Dermis microvascular lymphatic vessel endothelial cell (primary cell): ENCODE data around the gene TSSK2. TPM values are rescaled to one million over a fixed set of nuclear protein-coding genes. Genes with fewer than 3 reads are reported as not detected.
"Not testable (repeated sequence)": the region's sequence is repeated elsewhere in the genome, so short reads cannot be mapped to it uniquely, and the experiment has no call there.

Source experiments
- DNase-seq, 2 donors: peaks; one replicate each; pipeline versions ENCODE4 v3.0.0 to v3.0.0-alpha.2; 2010; ENCODE audit warnings: low read depth in 2 of 2
- total RNA-seq: library from RNA; depleted of rRNA; stranded (reverse); fragments of >200 nt; gene quantifications from 2 replicates; pipeline ENCODE4 v1.2.1, GENCODE V29; 2014

Gene TSSK2
- total RNA-seq, 1 donor from 2014 or later: not detected

- no peak for DNase-seq
These were observed 12.1 kb downstream of the TSSK2 start for GRCh38 chr22:19143212-19143611.

- peak in 1 of 2 donors; percentile 25 for DNase-seq
These were observed 12.9 kb downstream of the TSSK2 start for GRCh38 chr22:19143967-19144400.

- DNase-seq: no peak
These were observed 15.3 kb downstream of the TSSK2 start for GRCh38 chr22:19146215-19146968.

- no peak for DNase-seq
These were observed 16.2 kb downstream of the TSSK2 start for GRCh38 chr22:19147195-19147780.

- DNase-seq: no peak
These were observed 17.4 kb downstream of the TSSK2 start for GRCh38 chr22:19148417-19149046.

GRCh38 chr22:19149047-19149883, 18.2 kb downstream of the TSSK2 start:
- peak in 1 of 2 donors; percentile 16 for DNase-seq

- DNase-seq: no peak
These were observed 18.9 kb downstream of the TSSK2 start, which contains the start of gene GSC2 for GRCh38 chr22:19149991-19150390. Gene GSC2 (minus strand): TSS chr22:19150292. CDS start chr22:19150283, 9 bp downstream.

GRCh38 chr22:19150482-19151328, 19.6 kb downstream of the TSSK2 start:
- no peak for DNase-seq

- DNase-seq: no peak
These were observed 20.5 kb downstream of the TSSK2 start for GRCh38 chr22:19151329-19152191.

- no peak for DNase-seq
These were observed 22.1 kb downstream of the TSSK2 start for GRCh38 chr22:19152942-19153883.

GRCh38 chr22:19156109-19156508, 25.0 kb downstream of the TSSK2 start:
- not testable (repeated sequence) for DNase-seq

GRCh38 chr22:19158649-19159048, 27.5 kb downstream of the TSSK2 start:
- DNase-seq: not testable (repeated sequence)

- no peak for DNase-seq
These were observed 33.3 kb downstream of the TSSK2 start for GRCh38 chr22:19164425-19164824.

GRCh38 chr22:19166421-19166820, 35.3 kb downstream of the TSSK2 start:
- no peak for DNase-seq

GRCh38 chr22:19167106-19167869, 36.2 kb downstream of the TSSK2 start:
- DNase-seq: no peak

GRCh38 chr22:19168088-19168890, 37.2 kb downstream of the TSSK2 start:
- no peak for DNase-seq
